ENCODE measurements around the gene FOXD2. TPM values are rescaled to one million over a fixed set of nuclear protein-coding genes. Genes with fewer than 3 reads are reported as not detected.

The FOXD2 gene
- polyA plus RNA-seq, 3 donors = 0.03 to 0.11 TPM; not detected in 1

DNA sequence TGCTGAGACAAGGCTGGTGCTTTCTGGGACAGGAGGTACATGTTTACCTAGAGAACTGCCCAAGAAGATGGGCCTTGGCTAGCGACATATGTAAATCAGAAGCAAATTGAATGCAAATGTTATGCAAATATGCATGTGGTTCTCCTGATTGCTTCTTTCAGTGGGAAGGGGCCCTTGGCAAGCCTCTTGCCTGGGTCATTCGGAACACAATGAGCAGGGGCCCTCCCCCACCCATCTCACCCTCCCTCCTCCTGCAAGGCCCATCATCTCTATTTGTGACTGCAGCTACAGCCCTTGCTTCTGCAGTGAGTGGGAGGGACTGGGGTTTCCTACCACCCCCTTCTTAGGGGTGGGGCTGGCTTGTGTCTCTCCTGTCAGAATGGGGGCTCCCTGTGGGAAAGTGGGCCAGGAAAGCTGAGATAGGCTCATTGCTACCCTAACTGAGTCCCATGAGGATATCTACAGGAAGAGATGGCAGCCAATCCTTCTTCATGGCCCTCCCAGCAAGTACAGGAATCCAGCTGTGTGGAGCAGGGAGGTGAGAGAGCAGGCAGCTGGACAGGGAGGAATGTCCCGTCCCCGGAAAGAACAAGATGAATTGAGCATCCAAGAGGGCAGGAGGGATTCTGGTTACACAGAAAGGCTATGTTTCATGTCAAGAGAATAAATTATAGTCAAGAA lies 31.0 kb downstream of the FOXD2 start:
- H4K20me1 ChIP-seq (ENCODE audit: insufficient read depth, low read length) = no peaks in the 10 kb centered on the region
- no peak overlapping the region for H3K4me3 ChIP-seq (replicated peaks in 1 of 3; ENCODE audit: low read depth in 2 of 3, low read length in 3 of 3)
- H3K4me1 Mint-ChIP-seq = no peaks in the 10 kb centered on the region
- TF ChIP-seq, protein P1, sequence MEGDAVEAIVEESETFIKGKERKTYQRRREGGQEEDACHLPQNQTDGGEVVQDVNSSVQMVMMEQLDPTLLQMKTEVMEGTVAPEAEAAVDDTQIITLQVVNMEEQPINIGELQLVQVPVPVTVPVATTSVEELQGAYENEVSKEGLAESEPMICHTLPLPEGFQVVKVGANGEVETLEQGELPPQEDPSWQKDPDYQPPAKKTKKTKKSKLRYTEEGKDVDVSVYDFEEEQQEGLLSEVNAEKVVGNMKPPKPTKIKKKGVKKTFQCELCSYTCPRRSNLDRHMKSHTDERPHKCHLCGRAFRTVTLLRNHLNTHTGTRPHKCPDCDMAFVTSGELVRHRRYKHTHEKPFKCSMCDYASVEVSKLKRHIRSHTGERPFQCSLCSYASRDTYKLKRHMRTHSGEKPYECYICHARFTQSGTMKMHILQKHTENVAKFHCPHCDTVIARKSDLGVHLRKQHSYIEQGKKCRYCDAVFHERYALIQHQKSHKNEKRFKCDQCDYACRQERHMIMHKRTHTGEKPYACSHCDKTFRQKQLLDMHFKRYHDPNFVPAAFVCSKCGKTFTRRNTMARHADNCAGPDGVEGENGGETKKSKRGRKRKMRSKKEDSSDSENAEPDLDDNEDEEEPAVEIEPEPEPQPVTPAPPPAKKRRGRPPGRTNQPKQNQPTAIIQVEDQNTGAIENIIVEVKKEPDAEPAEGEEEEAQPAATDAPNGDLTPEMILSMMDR (IDR thresholded peaks at IDR 0.05) = no peak
- no peaks in the 10 kb centered on the region for H3K36me3 ChIP-seq (replicated peaks in 1 of 2; ENCODE audit: control insufficient read depth in 1 of 2, insufficient read depth in 2 of 2, low read length in 2 of 2)
- H2AFZ ChIP-seq (ENCODE audit: insufficient read depth, low read depth, low read length, poor library complexity, severe bottlenecking) = no peak overlapping the region
- no peaks in the 10 kb centered on the region for H3K36me3 Mint-ChIP-seq
- no peak overlapping the region for H3K9ac ChIP-seq (ENCODE audit: insufficient read depth, low read length, poor library complexity, severe bottlenecking)
- H3K27ac Mint-ChIP-seq = no peak overlapping the region
- H3K9me3 Mint-ChIP-seq = no peaks in the 10 kb centered on the region
- 76% methylated on average over 2 of the region's 4 CpGs for WGBS (ENCODE audit: insufficient coverage)
- no peak for DNase-seq
- peaks cover 0 to 3% of the 10 kb centered on the region in 2 donors for H3K27me3 ChIP-seq (ENCODE audit: control insufficient read depth in 2 of 2, insufficient read depth in 2 of 2, low read length in 2 of 2)
- H3K4me3 Mint-ChIP-seq = no peak overlapping the region
- H3K4me1 ChIP-seq (ENCODE audit: control insufficient read depth in 1 of 2, insufficient read depth in 2 of 2, low read length in 2 of 2) = no peaks in the 10 kb centered on the region
- no peak overlapping the region for H3K27ac ChIP-seq (ENCODE audit: low read depth in 1 of 2, low read length in 2 of 2)
- intact Hi-C loops (cut with micrococcal nuclease) = no loop called here
- no peak overlapping the region for H3K4me2 ChIP-seq (replicated peaks; ENCODE audit: extremely low read depth, low read length, poor library complexity, severe bottlenecking)
- no peaks in the 10 kb centered on the region for H3K79me2 ChIP-seq (ENCODE audit: insufficient read depth, low read length)
- peaks cover 6 to 11% (median 10%) of the 10 kb centered on the region in 3 donors for H3K27me3 Mint-ChIP-seq (ENCODE audit: low read depth in 3 of 3)
- no peaks in the 10 kb centered on the region for H3K9me3 ChIP-seq (replicated peaks in 1 of 2; ENCODE audit: control insufficient read depth in 1 of 2, insufficient read depth in 1 of 2, low read length in 2 of 2)

DNA sequence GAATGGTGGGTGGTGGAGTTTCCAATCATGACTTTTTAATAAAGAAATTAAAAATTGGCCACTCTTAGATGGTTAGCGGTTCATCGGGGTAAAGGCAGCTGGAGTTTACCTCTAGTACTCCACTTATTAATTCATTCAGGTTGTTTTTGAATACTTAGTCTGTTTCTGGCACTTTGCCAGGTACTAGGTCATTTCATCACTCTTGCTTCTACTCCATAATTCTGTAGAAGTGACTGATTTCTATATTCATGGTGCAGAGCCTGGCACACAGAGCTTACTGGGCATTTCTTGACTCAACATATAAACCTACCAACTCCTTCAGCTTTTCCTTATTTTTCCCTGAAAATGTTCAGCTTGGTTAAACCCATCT lies 31.5 kb downstream of the FOXD2 start:
- TF ChIP-seq, protein P1 (IDR thresholded peaks at IDR 0.05) = no peak
- H3K9me3 Mint-ChIP-seq = no peaks in the 10 kb centered on the region
- Histone ChIP-seq H3K27me3 (ENCODE audit: control insufficient read depth in 2 of 2, insufficient read depth in 2 of 2, low read length in 2 of 2) (peaks cover 0 to 3% of the 10 kb centered on the region in 2 donors), H3K36me3 (replicated peaks in 1 of 2; ENCODE audit: control insufficient read depth in 1 of 2, insufficient read depth in 2 of 2, low read length in 2 of 2) (no peaks in the 10 kb centered on the region), H3K4me2 (replicated peaks; ENCODE audit: extremely low read depth, low read length, poor library complexity, severe bottlenecking) (no peak overlapping the region), H3K9ac (ENCODE audit: insufficient read depth, low read length, poor library complexity, severe bottlenecking) (no peak overlapping the region), H3K9me3 (replicated peaks in 1 of 2; ENCODE audit: control insufficient read depth in 1 of 2, insufficient read depth in 1 of 2, low read length in 2 of 2) (no peaks in the 10 kb centered on the region), H3K4me3 (replicated peaks in 1 of 3; ENCODE audit: low read depth in 2 of 3, low read length in 3 of 3) (no peak overlapping the region), H2AFZ (ENCODE audit: insufficient read depth, low read depth, low read length, poor library complexity, severe bottlenecking) (no peak overlapping the region), H4K20me1 (ENCODE audit: insufficient read depth, low read length) (no peaks in the 10 kb centered on the region), H3K27ac (ENCODE audit: low read depth in 1 of 2, low read length in 2 of 2) (no peak overlapping the region), H3K4me1 (ENCODE audit: control insufficient read depth in 1 of 2, insufficient read depth in 2 of 2, low read length in 2 of 2) (no peaks in the 10 kb centered on the region), H3K79me2 (ENCODE audit: insufficient read depth, low read length) (no peaks in the 10 kb centered on the region)
- no peak overlapping the region for H3K4me3 Mint-ChIP-seq
- intact Hi-C loops (cut with micrococcal nuclease) = no loop called here
- no peak overlapping the region for H3K27ac Mint-ChIP-seq
- no CpG with 5 or more reads among the region's 2 CpGs for WGBS (ENCODE audit: insufficient coverage)
- H3K36me3 Mint-ChIP-seq = no peaks in the 10 kb centered on the region
- peaks cover 9 to 11% (median 10%) of the 10 kb centered on the region in 3 donors for H3K27me3 Mint-ChIP-seq (ENCODE audit: low read depth in 3 of 3)
- H3K4me1 Mint-ChIP-seq = no peaks in the 10 kb centered on the region
- DNase-seq = no peak
